Thoracic aorta (tissue), 2 donors: Measurements from ENCODE around the gene FAM237B. TPM values are rescaled to one million over a fixed set of nuclear protein-coding genes. Genes with fewer than 3 reads are reported as not detected.
A peak's percentile ranks its signal among the peaks of the same experiment; 100 is the strongest.
"Not testable (repeated sequence)": the region's sequence is repeated elsewhere in the genome, so short reads cannot be mapped to it uniquely, and the experiment has no call there.

Source experiments
- ATAC-seq: fragments of 150-250 bp; one replicate; pipeline ENCODE4 v1.8.0; 2017; ENCODE audit warnings: low read depth; ENCODE audit not compliant: insufficient number of reproducible peaks, low FRiP score
- DNase-seq: peaks from one replicate; pipeline ENCODE4 v3.0.0-alpha.2; 2020; ENCODE audit warnings: low spot score
- H3K27ac ChIP-seq, 2 donors: fragments of 200-600 bp; sonication (generic); 1 replicate in 1 of 2; 2 replicates in 1 of 2; pipeline ENCODE4 v1.5.1; 2016; ENCODE audit warnings: mild to moderate bottlenecking in 2 of 2, moderate library complexity in 2 of 2
- H3K27me3 ChIP-seq: fragments of 200-600 bp; sonication (generic); replicated peaks from 2 replicates; pipeline ENCODE4 v1.6.0; 2016; ENCODE audit warnings: mild to moderate bottlenecking; ENCODE audit not compliant: insufficient read depth
- H3K36me3 ChIP-seq: fragments of 200-600 bp; sonication (generic); one replicate; pipeline ENCODE4 v1.5.1; 2016
- H3K4me1 ChIP-seq, 2 donors: fragments of 200-600 bp; sonication (generic); 1 replicate in 1 of 2; 2 replicates in 1 of 2; pipeline versions ENCODE4 v1.5.1 to v1.6.0; 2016; ENCODE audit warnings: low read depth in 2 of 2, mild to moderate bottlenecking in 1 of 2; ENCODE audit not compliant: control insufficient read depth in 1 of 2
- H3K4me3 ChIP-seq: fragments of 200-600 bp; sonication (generic); 2 replicates; pipeline ENCODE4 v1.5.1; 2016; ENCODE audit warnings: mild to moderate bottlenecking
- H3K9me3 ChIP-seq: fragments of 200-600 bp; sonication (generic); 2 replicates; pipeline ENCODE4 v1.5.1; 2016
- total RNA-seq, 2 donors: library from RNA; depleted of rRNA; stranded (reverse); fragments of >200 nt; gene quantifications; one replicate each; pipeline versions ENCODE4 v1.1.0 to v1.2.3, GENCODE V29; 2016
- TF ChIP-seq, protein P1 (sequence below): fragments of 200-600 bp; sonication (generic); IDR thresholded peaks from one replicate; pipeline ENCODE4 v1.5.1; 2019; ENCODE audit warnings: antibody characterized with exemption

The FAM237B gene
- total RNA-seq: not detected

GRCh38 chr7:90320801-90321494 is at the start of gene FAM237B:
TSS of gene FAM237B (minus strand) at chr7:90321304. CDS start at chr7:90319748, 1,556 bp downstream.
- H3K4me3 ChIP-seq: peak within 1 kb of the TSS; percentile 35
- peaks cover 0 to 8% of the 10 kb centered on the region in 2 donors for H3K4me1 ChIP-seq
- DNase-seq: no peak
- H3K27ac ChIP-seq: no peak within 1 kb of the TSS
- no peaks in the 10 kb centered on the region for H3K9me3 ChIP-seq
- no peaks in the 10 kb centered on the region for H3K36me3 ChIP-seq
- TF ChIP-seq, protein P1, sequence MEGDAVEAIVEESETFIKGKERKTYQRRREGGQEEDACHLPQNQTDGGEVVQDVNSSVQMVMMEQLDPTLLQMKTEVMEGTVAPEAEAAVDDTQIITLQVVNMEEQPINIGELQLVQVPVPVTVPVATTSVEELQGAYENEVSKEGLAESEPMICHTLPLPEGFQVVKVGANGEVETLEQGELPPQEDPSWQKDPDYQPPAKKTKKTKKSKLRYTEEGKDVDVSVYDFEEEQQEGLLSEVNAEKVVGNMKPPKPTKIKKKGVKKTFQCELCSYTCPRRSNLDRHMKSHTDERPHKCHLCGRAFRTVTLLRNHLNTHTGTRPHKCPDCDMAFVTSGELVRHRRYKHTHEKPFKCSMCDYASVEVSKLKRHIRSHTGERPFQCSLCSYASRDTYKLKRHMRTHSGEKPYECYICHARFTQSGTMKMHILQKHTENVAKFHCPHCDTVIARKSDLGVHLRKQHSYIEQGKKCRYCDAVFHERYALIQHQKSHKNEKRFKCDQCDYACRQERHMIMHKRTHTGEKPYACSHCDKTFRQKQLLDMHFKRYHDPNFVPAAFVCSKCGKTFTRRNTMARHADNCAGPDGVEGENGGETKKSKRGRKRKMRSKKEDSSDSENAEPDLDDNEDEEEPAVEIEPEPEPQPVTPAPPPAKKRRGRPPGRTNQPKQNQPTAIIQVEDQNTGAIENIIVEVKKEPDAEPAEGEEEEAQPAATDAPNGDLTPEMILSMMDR: no peak
- no peak for ATAC-seq
- no peaks in the 10 kb centered on the region for H3K27me3 ChIP-seq

DNA sequence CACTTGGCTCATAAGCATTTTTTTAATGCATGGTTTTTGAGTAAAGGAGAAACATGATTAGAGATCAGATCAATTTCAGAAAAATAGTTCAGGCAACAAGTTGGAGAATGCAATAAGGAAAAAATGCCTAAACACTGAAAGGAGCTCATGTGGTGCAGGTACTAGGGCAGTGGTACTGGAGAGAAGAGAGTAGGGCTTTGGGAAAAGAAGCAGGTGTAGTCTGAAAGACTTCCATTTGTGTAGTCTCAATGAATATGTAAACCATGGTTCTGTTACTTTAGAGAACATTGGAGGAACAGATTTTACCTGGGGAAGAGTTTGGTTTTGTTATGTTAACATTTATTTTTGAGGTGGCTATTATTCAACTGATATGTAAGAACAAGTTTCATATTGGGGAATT is 30.9 kb upstream of the FAM237B start:
- Histone ChIP-seq H3K9me3 (no peaks in the 10 kb centered on the region), H3K4me1 (peaks cover 2 to 10% of the 10 kb centered on the region in 2 donors), H3K4me3 (no peak overlapping the region), H3K36me3 (peaks cover 5% of the 10 kb centered on the region), H3K27me3 (no peaks in the 10 kb centered on the region), H3K27ac (no peak overlapping the region)
- no peak for DNase-seq
- no peak for ATAC-seq
- TF ChIP-seq, protein P1: no peak

GRCh38 chr7:90350032-90350431 is 28.9 kb upstream of the FAM237B start:
- not testable (repeated sequence) for H3K9me3 ChIP-seq, H3K27ac ChIP-seq, DNase-seq, ATAC-seq, H3K4me3 ChIP-seq, H3K27me3 ChIP-seq, H3K36me3 ChIP-seq
- peaks cover 2 to 11% of the 10 kb centered on the region in 2 donors for H3K4me1 ChIP-seq

DNA sequence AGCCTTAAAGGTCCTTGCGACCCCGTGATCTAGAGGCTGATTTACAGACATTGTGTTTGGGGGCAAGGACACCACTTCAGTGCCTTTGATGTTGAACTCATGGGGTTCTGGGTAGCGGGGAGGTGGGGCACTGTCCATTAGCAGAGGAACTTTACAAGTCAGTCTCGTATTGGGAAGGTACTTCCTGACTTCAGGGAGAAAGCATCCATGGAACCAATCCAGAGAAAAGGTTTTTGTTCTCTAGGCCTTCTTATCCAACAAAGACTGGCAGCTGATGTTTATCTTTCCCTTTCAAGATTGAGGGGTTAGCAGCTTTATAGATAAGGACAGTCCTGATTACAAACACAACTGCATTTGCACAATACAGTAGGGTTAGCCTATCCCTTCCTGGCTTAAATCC is 28.2 kb upstream of the FAM237B start:
- Histone ChIP-seq H3K36me3 (no peaks in the 10 kb centered on the region), H3K27me3 (no peaks in the 10 kb centered on the region), H3K9me3 (no peaks in the 10 kb centered on the region), H3K4me3 (no peak overlapping the region), H3K27ac (no peak overlapping the region), H3K4me1 (peaks cover 2 to 11% of the 10 kb centered on the region in 2 donors)
- ATAC-seq (no peak), DNase-seq (no peak)
- TF ChIP-seq, protein P1: no peak

DNA sequence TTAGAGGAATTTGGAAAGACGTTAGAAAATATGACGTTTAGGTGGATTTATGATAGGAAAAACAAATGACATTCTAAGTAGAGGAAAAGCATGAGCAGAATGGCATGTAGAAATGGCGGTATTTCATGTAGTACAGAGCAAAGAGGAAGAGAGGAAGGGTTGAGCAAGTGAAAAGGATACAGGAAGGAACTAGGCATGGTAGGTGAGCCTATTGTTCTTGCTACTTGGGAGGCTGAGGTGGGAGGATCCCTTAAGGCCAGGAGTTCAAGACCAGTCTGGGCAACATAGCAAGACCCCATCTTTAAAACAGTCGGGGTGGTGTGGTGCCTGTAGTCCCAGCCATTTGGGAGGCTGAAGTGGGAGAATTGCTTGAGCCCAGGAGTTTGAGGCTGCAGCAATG is 26.7 kb upstream of the FAM237B start:
- no peak for ATAC-seq
- H3K27me3 ChIP-seq: no peaks in the 10 kb centered on the region
- H3K36me3 ChIP-seq: no peaks in the 10 kb centered on the region
- TF ChIP-seq, protein P1: no peak
- H3K4me3 ChIP-seq: peak overlapping the region; percentile 79
- no peak for DNase-seq
- H3K27ac ChIP-seq: no peak overlapping the region
- no peaks in the 10 kb centered on the region for H3K9me3 ChIP-seq
- peaks cover 2 to 11% of the 10 kb centered on the region in 2 donors for H3K4me1 ChIP-seq
